Cerebellar cortex (tissue), 1 donor: ENCODE data around the gene FRMD1.

Source experiments
- DNase-seq: peaks from one replicate; pipeline ENCODE4 v3.0.0-alpha.2; 2015; ENCODE audit warnings: low spot score

The FRMD1 gene

GRCh38 chr6:168055696-168056489 is 23.1 kb downstream of the FRMD1 start:
- no peak for DNase-seq

DNA sequence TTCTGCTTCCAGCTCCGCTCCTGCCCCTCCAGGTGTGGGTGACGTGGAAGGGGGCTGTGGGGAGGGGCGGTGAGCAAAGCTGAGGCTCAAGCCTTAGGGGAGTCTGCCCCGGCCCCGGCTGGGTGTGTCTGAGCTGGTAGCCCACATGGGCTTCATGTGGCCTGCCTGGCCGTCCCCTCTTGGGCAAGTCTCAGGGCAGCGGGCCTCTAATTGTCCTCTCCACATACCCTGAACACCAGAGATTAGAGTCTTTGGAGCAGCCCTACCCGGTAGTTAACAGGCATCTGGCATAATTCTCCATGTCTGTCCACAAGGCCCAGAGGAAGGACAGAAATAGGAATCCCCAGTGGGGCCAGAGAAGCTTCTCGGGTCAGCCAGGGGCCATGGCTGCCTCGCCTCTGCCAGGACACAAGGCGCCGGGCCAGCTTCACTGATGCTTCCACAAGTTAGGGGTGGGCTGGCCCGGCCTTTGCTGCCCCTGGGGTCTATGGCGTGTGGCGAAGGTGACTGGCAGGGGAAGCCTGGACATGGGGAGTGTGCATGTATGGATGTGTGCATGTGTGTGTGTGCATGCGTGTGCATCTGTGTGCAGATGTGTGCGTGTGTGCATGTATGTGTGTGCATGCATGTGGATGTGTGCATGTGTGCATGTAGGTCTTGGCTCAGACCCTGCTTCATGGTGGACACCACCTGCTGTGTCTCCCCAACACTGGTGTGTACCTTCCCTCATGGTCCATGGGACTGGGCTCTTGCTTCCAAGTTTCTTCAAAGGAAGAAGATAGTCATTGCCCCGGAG is 24.0 kb downstream of the FRMD1 start:
- DNase-seq: no peak

DNA sequence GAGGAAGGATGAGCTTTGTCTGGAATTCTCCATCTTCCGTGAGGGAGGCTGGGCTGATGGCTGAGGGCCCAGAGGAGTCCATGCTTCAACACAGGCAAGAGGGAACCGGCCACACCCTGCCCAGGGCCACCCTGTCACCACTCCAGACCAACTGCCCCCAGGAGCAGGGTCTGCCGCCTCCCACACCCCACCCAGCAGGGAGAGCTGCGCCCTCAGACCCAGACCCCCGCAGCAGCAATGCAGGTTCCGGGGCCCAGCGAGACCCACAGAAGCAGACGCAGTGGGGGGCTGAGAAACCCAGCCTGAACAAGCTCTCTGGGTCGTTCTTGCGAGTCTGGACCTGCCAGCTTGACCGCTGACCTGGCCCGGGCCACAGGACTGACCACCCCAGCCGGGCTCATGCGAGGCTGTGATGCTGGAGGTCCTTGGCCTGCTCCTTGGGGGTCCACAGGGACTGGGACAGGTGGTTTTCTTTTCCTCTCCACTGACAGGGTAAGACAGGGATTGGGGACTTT is 25.0 kb downstream of the FRMD1 start:
- no peak for DNase-seq

DNA sequence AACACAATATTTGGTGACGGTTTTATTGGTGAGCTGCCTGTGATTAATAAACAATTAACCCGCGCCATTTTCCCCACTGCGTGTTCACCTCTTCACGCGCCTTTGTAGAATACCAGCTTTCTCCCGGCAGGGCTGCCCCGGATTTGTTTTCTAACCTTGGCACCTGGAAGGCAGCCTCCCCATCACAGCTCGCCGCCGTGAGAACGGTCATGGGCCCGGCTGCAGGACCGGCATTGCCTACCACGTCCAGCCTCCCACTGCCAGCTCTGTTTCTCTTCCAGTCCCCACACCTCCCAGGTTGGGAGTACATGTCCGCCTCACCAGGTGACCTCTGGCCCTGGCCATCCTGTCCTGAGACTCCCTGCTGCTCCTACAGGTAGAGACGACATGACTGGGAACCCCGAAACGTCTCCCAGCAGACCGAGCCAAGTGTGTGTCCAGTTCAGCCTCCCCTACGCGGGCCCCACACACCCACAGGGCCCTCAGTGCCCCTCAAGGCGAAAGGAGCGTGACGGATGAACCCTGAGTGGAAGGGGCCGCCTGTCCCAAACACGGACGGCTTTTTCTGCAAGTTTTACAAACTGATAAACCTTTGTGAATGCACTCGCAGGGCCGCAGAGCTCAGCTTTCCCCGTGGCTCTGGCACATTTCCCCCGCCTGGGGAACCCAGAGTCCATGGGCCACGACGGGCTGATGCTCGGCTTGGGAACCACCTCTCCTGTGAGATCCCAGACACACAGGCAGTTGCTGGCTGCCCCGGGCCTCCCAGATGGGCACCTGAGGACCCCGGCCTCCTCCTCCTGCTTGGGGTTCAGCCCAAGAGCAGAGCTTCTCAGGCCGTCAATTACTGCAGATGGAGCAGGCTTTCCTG is 25.7 kb downstream of the FRMD1 start:
- no peak for DNase-seq

- DNase-seq: no peak
Measured at GRCh38 chr6:168052291-168052891, 26.6 kb downstream of the FRMD1 start.

GRCh38 chr6:168051648-168052047 is 27.4 kb downstream of the FRMD1 start:
- no peak for DNase-seq

DNA sequence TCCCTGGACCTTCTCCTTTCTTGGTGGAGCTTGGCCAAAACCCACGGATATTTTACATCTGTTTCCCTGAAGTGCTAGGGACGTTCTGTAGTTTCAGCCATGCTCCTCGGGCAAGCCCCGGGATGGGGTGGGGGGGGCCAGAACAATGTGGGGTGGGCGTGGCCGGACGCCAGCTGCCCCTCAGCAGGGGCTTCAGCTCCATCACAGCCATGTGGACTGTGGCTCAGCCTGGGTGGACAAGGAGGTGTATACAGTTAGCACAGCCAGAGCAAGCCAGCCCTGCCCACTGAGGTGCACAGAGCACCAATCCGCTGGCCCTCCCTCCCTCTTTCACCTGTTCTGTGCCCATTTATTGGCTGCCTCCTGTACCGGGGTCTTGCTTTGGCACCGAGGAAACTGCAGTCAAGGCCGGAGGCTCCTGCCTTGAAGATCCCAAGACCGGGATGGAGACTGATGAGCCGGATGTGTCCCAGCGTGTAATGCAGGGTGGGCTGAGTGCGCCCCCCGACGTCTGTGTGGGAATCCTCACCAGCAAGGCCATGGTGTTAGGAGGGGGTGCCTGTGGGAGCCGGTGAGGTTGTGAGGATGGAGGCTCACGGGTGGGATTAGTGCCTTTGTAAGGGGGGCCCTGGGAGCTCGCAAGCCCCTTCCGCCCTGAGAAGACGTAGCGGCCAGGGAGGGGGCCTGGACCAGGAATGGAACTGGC is 28.0 kb downstream of the FRMD1 start:
- DNase-seq: peak; percentile 25

DNA sequence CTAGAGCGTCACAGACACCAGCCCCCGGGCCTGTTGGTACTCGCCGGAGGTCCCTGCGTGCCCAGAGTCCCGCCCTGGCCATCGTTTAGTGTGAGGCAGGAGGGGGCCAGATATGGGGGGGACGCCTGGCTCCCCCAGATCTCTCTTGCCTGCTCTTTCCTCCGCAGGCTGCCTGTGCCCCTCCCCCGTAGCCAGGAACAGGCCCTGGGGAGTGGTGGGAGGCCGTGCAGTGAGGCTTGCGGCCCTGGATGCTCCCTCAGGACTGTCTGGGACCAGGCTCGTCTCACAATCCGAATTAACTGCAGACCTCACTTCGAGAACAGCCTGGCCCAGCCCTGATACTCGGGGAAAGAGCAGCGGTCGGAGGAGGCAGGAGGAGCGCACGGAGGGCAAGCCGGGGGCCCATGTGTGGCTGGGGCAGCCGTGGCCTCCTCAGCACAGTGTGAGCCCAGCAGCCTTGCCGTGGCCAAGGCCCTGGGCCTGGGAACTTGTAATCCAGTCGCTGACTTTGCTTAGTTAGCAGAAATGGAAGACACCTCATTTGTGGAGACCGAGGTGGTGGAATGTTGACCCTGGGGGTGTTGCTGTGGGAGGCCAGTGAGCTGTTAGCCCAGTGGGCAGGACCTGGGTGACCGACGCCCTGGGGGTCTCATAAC is 28.7 kb downstream of the FRMD1 start:
- DNase-seq: no peak

DNA sequence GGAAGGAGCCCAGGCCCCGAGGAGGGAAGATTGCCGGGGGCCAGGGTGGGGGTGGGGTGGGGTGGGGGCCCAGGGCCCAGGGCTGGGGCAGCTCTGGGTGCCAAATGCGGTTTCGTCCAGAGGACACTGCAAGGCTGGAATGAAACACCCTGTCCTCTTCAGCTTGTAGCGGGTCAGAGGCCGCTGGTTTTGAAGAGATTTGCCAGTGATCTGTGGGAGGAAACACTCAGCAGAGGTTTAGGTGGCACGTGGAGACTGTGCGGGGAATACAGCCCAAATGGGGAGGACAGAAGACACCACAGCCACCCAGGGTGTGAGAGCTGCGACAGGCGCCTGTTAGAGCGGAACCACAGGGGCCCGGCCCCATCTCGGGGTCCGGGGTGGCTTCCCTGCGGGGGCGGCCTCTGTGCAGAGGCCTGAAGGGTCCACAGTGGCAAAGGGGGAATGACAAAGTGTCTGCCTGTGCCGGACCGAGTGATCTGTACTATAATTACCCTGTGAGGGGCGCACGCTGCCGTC is 29.2 kb downstream of the FRMD1 start:
- DNase-seq: no peak

- no peak for DNase-seq
Measured at GRCh38 chr6:168049277-168049676, 29.7 kb downstream of the FRMD1 start.

GRCh38 chr6:168048724-168049025 is 30.3 kb downstream of the FRMD1 start:
- no peak for DNase-seq

- no peak for DNase-seq
Measured at GRCh38 chr6:168047841-168048723, 30.9 kb downstream of the FRMD1 start.

- no peak for DNase-seq
Measured at GRCh38 chr6:168046696-168047095, 32.3 kb downstream of the FRMD1 start.

DNA sequence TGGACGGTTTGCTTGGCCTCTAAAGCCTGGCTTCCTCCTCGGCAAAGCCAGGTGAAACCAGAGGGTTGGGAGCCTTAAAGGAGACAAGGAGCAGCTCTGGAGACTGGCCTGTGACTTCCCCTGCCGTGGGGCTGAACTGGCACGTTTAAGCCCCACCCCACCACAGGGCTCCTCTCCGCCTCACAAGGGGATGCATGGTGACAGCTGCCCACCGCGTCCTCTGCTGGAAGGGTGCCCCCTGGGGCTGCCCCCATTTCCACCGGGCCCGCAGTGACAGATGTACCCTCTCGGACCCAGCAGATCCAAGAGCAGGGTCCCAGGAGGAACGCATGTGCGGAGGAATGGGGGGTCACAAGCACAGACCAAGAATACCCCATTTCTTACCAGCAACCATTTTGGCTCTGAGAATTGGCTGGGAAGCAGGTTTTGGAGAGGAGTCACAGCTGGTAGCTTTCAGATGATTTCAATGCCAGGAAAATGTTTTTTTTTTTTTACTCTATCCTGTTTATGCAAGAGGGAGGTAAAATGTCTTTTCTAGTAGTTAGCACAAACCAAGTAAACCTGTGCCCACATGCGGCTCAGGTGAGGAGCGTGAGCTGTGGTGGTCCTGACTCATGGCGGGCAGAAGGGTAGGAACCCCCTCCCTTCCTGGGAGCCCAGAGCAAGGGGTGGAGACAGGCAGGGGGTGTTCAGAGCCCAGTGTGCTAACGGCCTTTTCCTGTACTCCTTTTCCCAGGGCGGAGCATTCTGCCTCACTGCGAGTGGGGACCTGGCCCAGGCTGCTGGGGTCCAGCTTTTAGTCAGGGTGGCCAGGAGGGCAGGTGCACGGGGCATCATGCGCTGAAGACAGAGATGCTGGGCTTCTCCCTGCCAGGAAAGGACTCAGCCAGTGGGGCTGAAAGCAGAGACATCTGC is 33.0 kb downstream of the FRMD1 start:
- peak; percentile 28 for DNase-seq

DNA sequence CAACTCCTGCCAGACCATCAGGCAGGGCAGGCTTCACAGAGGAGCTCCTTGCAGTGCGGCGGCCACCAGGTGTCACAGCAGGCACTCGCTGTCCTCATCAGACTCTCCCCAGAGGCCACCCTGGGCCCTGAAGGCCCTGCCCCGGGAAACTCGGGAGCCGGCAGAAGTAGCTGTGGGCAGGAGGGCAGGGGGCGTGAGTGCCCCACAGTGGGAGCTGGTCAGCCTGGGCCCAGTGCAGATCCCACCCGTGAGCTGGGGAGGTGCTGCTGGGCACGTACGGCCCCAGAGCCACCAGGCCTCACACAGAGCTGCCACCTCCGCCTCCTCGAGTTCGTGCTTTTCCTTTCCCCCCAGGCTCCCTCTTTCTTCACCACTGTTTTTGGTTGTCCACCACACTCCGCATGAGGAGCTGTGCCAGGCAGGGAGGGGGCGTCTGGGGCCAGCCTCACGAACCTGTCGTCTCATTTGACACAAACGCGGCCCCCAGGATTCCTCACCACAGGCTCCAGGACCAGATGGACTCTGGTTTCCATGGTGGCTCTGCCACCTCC is 33.8 kb downstream of the FRMD1 start:
- DNase-seq: no peak

DNA sequence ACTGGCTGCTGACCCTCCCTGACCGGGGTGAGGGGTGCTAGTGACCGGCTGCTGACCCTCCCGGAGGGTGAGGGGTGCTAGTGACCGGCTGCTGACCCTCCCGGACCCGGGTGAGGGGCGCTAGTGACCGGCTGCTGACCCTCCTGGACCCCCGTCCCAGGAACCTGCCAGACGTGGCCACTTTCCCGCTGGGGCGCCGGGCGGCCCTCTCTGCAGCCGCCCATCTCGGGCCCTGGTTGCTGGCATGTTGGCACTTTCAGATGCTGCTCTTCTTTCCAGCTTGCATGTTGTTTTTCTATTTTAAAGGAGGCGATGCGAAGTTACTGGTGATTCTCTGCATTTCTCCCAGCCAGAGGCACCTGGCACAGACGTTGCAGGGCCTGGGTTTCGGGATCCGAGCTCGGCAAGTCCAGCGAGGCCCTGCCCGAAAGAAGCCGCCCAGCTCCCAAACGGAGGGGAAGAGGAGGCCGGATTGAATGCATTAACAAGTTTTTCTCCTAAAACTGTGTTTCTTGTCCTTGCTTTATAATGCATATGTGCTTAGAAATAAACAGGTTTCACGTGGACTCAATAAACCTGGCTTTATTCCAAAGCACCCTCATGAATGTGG is 34.4 kb downstream of the FRMD1 start:
- DNase-seq: no peak

DNA sequence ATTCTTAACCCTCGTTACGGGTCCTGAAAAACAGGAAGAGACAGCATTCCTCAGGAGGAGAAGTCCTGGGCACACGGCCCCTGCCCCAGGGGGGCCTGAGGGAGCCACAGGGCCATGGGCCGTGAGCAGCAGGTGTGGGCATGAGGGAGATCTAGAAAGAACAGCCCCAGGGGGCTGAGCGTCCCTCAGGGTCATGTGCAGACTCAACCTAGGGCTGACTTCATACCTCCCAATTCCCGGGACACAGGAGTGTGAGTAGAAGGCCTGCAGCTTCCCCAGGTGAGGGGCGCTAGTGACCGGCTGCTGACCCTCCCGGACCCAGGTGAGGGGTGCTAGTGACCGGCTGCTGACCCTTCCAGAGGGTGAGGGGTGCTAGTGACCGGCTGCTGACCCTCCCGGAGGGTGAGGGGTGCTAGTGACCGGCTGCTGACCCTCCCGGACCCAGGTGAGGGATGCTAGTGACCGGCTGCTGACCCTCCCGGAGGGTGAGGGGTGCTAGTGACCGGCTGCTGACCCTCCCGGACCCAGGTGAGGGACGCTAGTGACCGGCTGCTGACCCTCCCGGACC is 35.1 kb downstream of the FRMD1 start:
- DNase-seq: no peak
